ENCODE data around the gene C22orf42.
"Not testable (repeated sequence)": the region's sequence is repeated elsewhere in the genome, so short reads cannot be mapped to it uniquely, and the experiment has no call there.

Gene C22orf42, protein sequence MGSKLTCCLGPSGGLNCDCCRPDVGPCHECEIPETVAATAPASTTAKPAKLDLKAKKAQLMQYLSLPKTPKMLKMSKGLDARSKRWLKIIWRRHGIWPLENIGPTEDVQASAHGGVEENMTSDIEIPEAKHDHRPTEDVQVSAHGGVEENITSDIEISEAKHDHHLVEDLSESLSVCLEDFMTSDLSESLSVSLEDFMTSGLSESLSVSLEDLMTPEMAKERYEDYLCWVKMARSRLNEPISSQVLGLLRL
- 0 reads per million in 2 donors for total RNA-seq

DNA sequence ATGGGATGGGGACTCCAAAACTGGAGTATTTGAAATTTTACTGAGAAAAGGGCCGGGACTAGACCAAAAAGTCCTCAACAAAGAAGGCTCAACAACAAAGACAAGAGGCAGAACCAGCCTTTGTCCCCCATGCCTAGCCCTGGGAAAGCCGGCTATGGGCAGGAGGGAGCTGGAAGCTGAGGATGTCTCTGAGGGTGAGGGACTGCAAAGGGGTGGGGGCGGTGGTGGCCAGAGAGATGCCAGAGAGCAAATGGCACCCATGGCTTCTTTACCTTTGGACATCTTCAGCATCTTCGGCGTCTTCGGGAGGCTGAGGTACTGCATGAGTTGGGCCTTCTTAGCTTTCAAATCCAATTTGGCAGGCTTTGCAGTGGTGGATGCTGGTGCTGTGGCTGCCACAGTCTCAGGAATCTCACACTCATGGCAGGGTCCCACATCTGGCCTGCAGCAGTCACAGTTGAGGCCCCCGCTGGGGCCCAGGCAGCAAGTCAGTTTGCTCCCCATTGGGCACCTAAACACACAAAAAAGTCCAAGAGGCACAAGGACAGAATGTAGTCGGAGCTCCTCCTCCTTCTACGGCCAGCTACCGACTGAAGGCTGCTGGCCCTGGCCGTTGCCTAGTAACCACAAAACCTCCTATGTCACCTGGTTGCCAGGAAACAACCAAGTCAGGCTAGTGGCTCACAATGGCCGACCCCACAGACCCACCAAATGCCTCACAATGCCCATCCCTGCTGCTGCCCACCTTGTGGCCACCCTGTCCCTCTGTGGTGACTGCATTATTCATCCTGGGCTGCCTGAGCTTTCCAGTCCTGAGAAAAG is at the start of gene C22orf42:
TSS of gene C22orf42 (minus strand) at position 592 of the 822 bp plus-strand sequence. CDS start at position 504, 88 bp downstream.
- DNase-seq: no peak

DNA sequence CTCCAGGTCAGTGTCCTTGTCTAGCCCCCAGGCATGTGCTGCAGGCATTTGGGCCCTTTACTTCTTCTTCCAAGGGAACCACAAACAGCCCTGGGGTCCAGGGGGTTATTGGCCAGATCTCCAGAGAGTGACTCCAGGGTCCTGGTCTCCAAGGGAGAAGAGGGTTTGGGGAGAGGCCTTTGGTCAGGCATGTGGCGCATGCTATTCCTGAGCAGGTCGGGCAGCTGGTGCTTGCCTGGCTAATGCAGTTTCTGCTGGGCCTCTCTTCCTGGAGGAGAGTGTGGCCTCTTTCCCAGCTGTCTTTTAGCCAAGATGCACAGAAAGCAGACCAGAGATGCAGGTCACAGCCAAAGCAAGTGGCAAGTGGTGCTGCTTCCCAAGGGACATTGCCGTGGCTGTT is 49.6 kb upstream of the C22orf42 start:
- no peak for DNase-seq

DNA sequence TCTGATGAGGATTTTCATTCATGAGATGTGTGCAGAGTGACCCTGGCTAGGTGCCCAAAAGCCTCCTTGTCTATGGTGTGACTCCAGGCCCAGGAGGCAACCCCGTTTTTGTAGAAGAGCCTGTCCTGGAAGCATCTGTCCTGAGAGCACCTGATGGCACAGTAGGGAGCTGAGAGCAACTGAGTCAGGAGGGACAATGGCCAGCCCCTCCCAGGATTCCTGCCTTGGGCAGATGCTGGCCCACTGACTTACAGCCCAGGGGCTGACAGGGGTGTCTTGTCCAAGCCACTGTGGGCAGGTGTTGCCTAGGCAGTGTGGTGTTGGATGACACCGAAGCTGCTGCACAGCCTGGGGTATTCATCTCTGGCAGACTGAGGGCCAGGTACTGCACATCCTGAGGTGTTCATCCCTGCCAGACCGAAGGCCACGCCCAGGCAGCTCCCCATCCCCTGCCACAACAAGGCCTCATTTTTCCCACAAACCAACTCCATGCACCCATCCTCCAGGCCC is 48.9 kb upstream of the C22orf42 start:
- DNase-seq: no peak

DNA sequence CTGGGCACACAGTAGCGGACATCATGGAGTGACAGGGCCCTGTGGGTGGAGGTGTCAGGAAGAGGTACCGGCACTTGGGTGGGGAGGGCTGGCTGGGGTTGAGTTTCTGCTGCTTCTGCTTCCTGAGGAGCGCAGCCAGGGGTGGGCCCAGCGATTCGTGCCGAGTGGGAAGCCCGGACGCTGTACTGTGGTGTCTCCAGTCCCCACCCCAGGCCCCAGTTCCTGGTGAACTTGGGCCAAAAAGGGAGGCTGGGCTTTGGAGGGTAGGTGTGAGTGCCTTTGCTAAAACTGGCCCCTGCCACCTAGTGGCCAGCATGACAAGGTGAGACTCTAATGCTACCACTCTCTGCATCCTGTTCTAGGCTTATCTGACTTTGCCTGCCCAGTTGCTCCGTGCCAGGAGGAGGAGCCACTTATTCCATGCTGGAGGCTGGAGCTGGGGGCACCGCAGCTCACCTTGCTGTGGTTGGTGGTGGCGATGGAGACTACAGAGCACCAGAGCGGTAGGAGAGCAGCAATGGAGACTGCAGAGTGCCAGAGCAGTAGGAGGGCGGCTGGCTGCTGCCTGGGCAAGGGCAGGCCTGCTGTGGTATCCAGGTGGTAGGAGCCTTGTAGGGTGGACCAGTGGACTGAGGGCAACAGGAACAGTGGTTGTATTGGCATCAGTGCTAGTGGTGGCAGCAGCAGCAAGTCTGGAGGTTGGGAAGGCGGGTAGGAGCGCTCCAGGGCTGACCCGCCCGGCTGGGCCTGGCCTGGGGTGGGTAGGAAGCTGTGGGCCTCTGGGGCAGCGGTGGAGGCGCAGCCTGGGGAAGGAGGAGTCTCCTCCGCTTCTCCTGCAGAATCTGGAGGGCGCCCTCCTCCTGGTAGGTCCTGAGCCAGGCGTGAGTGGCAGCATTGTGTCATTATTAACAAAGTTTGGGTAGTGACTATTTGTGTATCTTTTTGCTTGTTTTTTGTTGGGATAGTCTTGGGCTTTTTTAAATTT is 48.0 kb upstream of the C22orf42 start:
- DNase-seq: no peak

DNA sequence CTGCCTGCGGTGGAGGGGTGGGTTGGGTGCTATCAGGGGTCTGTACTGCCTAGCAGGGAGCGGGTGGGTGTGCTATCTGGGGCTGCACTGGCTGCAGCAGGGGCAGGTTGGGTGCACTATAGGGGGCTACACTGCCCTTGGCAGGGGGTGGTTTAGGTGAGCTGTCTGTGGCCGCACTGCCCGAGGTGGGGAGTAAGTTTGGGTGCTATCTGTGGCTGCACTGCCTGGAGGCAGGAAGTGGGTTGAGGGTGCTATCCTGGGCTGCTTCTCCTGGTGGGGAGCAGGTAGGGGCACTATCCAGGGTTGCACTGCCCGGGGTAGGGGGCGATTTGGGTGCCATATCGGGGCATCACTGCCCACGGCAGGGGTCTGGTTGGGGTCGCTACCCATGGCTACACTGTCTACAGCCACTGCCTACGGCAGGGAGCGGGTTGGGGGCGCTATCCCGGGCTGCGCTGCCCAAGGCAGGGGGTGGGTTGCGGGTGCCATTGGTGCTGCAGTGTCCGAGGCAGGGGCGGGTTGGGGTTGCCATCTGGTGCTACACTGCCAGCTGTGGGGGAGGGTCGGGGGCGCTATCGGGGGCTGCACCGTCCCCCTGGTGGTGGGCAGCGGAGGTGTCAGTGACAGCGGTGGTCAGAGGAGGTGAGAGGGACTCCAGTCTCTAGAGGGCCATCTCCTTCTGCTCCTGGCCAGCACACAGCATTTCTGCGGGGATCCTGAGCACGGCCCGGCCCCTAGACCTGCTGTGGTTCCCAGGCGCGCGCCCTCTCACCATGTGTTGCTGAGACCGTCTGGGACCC is 47.1 kb upstream of the C22orf42 start:
- no peak for DNase-seq

DNA sequence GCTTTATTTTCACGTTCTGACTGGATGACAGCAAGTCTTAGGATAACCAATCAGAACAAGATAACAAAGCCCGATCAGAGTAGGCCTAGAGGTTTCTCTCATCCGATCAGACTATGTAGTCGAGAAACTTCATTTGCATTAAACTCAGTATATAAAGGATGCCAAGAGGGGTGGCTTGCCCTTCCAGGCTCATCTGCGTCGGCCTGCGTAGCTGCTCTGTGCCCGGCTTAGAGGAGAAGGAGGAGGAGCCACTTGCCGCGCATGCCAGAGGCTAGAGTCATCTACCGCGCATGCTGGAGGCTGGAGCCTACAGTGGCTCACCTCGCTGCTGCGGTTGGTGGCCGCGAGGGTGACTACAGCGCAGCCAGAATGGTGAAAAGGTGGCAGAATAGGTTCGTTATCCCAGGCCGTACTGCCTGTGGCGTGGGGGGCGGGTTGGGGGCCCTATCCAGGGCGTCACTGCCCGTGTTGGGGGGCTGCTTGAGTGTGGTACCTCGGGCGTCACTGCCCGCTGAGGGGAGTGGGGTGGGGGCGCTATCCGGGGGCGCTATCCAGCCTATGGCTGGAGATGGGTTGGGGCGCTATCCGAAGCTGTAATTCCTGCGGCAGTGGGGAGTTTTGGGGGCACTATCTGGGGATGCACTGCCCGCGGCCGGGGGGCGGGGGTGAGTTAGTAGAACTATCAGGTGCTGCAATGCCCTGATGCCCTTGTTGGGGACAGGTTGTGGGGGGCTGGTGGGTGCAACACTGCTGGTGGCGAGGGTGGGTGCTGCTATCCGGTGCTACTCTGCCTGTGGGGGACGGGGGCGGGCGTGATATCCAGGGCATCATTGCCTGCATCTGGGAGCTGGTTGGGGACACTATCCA is 46.0 kb upstream of the C22orf42 start, which contains the start of gene RFPL2:
TSS of gene RFPL2 (minus strand) at position 218 of the 867 bp plus-strand sequence. CDS start 2,622 bp downstream, outside the sequence.
- DNase-seq: no peak

DNA sequence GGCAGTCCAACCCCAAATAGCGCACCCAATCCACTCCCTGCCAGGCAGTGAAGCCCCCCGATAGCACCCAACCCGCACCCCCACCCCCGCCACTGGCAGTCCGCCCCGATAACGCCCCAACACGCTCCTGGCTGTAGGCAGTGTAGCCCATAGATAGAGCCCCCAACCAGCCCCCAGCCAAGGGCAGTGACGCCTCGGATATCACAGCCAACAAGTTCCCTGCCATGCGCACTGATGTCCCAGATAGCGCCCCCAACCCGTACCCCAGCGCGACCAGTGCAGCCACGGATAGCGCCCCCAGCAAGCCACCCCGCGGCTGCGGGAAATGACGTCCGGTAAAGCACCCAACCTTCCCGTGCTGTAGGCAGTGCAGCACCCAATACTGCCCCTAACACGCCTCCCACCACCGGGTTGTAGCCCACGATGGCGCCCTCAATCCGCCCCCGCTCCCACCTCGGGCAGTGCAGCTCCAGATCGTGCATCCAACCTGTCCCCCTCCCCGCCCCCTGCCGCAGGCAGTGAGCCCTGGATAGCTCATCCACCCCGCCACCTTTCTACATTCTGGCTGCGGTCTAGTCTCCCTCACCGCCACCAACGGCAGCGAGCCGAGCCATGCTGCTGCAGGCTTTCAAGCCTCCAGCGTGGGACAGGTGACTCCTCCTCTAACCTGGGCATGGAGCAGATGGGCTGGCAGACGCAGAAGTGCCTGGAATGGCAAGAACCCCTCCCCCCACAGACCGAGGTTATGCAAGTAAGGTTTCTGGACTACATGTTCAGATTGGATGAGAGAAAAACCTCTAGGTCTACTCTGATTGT is 45.1 kb upstream of the C22orf42 start:
- DNase-seq: no peak

DNA sequence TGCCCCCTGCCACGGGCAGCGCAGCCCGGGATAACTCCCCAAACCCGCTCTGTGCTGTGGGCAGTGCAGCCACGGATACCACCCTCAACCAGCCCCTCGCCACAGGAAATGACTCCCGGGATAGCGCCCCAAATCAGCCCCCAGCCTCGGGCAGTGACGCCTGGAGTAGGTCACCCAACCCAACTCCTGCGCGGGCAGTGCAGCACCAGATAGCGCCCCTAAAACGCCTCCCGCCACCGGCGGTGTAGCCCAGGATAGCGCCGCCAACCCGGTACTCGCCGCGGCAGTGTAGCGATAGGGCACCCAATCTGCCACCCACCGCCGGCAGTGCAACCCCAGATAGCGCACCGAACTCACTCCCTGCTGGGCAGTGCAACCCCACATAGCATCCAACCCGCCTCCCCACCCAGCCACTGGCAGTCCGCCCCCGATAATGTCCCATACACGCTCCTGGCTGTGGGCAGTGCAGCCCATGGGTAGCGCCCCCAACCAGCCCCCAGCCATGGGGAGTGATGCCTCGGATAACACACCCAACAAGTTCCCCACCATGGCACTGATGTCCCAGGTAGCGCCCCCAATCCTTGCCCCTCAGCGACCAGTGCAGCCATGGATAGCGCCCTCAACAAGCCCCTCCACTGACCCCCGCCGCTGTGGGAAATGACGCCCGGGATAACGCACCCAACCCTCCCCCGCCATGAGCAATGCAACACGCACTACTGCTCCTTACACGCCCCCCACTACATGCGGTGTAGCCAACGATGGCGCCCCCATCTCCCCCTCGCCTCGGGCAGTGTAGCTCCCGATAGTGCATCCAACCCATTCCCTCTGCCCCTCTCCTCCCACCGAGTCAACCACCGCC is 44.3 kb upstream of the C22orf42 start:
- DNase-seq: no peak

DNA sequence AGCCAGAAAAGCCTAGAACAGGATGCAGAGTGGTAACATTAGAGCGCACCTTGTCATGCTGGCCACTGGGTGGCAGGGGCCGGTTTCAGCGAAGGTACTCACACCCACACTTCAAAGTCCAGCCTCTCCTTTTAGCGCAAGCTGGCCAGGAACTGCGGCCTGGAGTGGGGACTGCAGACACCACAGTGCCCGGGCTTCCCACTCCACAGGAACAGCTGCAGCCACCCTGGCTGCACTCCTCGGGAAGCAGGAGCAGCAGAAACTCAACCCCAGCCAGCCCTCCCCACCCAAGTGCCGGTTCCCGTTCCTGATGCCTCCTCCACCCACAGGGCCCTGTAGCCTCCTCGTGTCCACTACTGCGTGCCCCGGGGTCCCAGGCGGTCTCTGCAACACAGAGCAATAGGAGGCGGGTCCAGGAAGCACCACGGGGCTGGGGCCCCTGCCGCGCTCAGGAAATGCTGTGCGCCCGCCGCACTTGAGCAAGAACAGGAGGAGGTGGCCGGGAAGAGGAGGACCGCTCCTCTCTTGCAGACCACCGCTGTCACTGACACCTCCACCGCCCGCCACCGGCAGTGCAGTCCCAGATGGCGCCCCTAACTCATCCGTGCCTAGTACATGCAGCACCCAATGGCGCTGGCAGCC is 43.6 kb upstream of the C22orf42 start:
- DNase-seq: no peak

DNA sequence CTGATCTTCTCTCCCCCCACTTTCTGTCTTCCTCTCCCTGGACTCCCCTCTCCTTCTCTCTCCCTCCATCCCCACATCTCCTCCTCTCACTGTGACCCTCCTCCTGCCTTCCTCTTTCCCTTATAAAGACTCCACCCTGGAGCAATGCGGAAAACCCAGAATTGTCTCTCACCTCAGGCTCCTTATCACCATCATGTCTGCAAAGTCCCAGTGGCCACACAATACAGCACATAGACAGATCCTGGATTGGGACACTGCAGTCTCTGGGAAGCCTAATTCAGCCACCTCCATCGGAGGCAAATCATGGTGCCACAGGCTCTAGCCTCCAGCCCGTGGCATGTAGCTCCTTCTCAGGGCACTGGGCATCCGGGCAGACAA is 43.0 kb upstream of the C22orf42 start:
- no peak for DNase-seq

DNA sequence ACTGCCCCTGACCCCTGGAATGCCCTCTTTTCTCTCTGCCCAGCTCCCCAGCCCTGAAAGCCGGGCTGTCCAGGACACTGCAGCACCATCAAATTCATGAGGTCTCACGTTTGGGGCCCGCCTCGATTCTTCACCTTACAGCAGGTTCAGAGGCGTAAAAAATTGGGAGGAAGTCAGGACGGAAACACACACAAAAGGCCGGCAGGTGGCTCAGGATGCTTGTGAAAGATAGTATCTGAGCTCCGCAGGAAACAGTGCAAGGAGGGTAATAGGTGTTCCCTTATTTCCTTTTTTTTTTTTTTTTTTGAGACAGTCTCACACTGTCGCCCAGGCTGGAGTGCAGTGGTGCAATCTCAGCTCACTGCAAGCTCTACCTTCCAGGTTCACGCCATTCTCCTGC is 41.6 kb upstream of the C22orf42 start:
- no peak for DNase-seq

DNA sequence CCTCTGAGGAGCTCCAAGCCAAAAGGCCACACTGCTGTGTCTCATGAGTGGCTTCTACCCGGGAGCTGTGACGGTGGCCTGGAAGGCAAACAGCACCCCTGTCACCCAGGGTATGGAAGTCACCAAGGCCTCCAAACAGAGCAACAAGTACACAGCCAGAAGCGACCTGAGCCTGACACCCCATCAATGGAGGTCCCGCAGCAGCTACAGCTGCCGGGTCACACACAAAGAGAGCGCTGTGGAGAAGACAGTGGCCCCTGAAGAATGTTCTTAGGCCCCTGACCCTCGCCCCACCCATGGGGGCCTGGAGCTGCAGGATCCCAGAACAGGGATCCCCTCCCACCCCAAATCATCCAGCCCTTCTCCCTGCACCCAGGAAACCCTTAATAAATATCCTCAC is 40.9 kb upstream of the C22orf42 start:
- no peak for DNase-seq

DNA sequence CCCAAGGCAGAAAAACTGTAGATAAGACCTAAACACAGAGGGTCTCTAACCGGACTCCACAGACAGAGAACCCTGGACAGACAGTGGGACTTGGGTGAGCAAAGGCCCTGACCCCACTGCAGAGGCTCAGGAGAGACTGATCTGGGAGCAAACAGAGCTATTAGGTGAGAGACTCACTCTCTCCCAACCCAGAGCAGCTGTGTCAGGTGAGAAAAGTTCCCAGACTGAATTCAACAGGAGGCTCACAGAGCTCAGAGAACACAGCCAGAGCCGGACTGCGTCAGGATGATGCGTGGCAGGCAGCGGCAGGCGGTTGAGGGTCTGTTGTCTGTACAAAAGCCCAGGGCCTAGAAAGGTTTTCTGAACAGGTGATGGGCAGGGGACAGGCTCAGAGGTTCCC is 40.2 kb upstream of the C22orf42 start:
- no peak for DNase-seq

DNA sequence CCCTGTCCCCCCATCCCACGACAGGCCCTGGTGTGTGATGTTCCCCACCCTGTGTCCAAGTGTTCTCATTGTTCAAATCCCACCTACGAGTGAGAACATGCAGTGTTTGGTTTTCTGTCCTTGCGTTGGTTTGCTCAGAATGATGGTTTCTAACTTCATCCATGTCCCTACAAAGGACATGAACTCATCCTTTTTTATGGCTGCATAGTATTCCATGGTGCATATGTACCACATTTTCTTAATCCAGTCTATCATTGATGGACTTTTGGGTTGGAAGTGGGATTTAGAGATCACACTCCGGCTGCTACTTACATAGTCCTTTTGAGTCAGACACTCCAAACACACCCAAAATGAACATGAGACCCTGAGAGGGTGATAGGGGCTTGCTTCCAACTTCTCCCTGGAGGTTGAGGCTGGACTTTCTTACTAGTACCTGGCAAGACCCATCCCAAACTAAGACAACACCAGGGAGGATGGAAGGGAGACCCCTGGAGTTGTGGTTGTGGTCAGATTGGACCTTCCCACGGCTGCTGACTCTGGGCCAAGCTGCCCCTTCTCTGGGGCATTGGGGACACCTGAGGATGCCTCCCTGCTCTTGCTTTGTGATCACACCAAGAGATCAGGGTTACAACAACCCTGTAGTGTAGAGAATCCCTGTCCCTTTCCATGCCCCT is 38.6 kb upstream of the C22orf42 start:
- not testable (repeated sequence) for DNase-seq

DNA sequence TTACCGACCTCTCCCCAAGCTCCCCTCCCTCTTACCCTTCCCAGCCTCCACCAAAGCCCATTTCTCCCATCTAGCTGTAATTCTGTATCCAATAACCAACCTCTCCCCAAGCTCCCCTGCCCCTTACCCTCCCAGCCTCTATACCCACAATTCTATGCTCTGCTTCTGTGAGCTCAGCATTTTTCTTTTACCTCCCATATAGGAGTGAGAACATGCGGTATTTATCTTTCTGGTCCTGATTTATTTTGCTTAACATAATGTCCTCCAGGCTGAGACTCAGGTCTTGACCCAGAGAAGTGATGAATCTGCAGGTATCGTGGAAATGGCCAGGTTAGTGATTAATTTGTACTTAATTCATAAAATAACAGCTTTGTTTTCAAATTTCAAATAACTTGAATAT is 36.8 kb upstream of the C22orf42 start:
- not testable (repeated sequence) for DNase-seq

DNA sequence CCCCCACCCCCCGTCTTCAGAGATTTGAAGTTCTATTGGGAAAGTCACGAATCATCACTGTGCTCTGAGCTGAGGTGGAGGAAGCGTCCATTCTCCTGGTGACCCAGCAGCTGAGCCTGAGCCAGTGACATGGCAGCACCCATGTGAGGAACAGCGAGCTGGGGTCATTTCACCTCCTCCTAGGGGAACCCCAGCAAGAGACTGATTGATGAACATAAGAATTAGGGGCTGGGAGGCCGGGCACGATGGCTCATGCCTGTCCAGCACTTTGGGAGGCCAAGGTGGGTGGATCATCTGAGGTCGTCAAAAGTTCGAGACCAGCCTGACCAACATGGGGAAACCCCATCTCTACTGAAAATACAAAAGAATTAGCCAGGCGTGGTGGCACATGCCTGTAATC is 34.2 kb upstream of the C22orf42 start:
- not testable (repeated sequence) for DNase-seq

DNA sequence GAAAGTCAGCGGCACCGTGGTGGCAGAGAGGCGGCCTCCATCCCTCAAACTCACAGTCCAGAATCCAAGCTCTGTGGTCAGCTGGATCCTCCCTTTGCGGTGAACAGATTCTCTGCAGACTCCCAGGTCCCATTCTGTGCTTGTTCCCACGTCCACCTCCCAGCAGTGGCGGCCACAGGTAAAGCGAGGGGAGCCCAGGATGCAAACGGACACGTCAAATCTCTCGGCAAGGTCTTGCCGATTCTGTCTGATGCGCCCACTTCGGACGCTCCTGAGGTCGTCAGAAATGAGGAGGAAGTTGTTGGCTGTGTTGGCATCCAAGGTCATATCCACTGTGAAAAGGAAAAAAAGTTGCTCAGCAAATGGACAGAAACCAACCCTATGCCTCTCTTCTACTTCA is 31.9 kb upstream of the C22orf42 start:
- DNase-seq: not testable (repeated sequence)

DNA sequence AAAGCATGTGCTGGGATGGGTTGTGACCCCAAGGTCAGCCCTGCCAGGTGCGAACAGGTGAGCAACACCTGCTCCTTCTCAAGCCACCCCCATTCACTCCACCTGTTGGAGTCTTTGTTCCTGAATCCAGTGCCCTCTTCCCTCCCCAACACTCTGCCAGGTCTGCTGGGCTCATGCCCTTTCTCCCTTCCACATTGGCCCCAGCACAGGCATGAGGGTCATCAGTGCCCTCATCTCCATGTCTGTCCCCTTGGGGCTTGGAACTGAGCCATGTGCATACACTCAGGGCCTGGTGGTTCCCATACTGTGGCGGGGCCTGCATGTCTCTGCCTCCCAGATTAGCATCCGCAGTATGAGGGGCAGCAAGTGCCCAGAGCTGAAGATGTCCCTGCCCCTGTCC is 26.7 kb upstream of the C22orf42 start:
- DNase-seq: no peak

All from activated gamma-delta T cell (primary cell).